IMR-90 (cell line): ENCODE data around the gene RETN. TPM values are rescaled to one million over a fixed set of nuclear protein-coding genes. Genes with fewer than 3 reads are reported as not detected.

ENCODE experiments used
- ATAC-seq: fragments of 200-7000 bp; cut with Tn5 transposase; 2 replicates; pipeline ENCODE4 v1.9.1; 2020; ENCODE audit warnings: low read depth, mild to moderate bottlenecking, moderate library complexity
- BruUV-seq: library from RNA; stranded (reverse); fragments of 400-500 nt; replicated peaks from 2 replicates; lab custom pipeline; 2021; lab: Mats Ljungman, UMichigan
- CTCF ChIA-PET: fragments of 300-600 bp; formaldehyde crosslinking; extraction: SDS; loops from one replicate; lab custom pipeline; 2021; ENCODE audit warnings: antibody characterized with exemption; lab: Yijun Ruan, JAX
- POLR2A ChIA-PET: fragments of 300-600 bp; sonication (Branson Sonifier 250); formaldehyde crosslinking; loops from one replicate; lab custom pipeline; 2022; ENCODE audit warnings: antibody characterized with exemption; ENCODE audit not compliant: unreplicated experiment; lab: Charles Lee
- DNase-seq: peaks from one replicate; pipeline ENCODE4 v3.0.0; 2013
- H2AFZ ChIP-seq: replicated peaks from 2 replicates; pipeline ENCODE3; 2013; ENCODE audit warnings: low read length, mild to moderate bottlenecking; ENCODE audit not compliant: poor library complexity
- H2AK5ac ChIP-seq: 2 replicates; pipeline ENCODE4 v1.6.1; 2013; ENCODE audit warnings: low read depth, low read length, inconsistent platforms
- H2AK9ac ChIP-seq: replicated peaks from 2 replicates; pipeline ENCODE3; 2013; ENCODE audit warnings: mild to moderate bottlenecking, low read depth, low read length, moderate library complexity; ENCODE audit not compliant: poor library complexity
- H2BK120ac ChIP-seq: 2 replicates; pipeline ENCODE4 v1.6.1; 2013; ENCODE audit warnings: low read depth, low read length, inconsistent platforms
- H2BK15ac ChIP-seq: 3 replicates; pipeline ENCODE4 v1.6.1; 2013; ENCODE audit warnings: low read depth, low read length, inconsistent platforms
- H2BK20ac ChIP-seq: 2 replicates; pipeline ENCODE4 v1.6.1; 2013; ENCODE audit warnings: low read depth, mild to moderate bottlenecking, inconsistent platforms, low read length, moderate library complexity
- H2BK5ac ChIP-seq: 2 replicates; pipeline ENCODE4 v1.6.1; 2013; ENCODE audit warnings: mild to moderate bottlenecking, low read depth, low read length, inconsistent platforms; ENCODE audit not compliant: poor library complexity, severe bottlenecking
- H3K14ac ChIP-seq: replicated peaks from 2 replicates; pipeline ENCODE4 v1.6.1; 2013; ENCODE audit warnings: low read depth, low read length, inconsistent platforms
- H3K18ac ChIP-seq: 2 replicates; pipeline ENCODE4 v1.6.1; 2013; ENCODE audit warnings: low read depth, low read length, control low read depth
- H3K23ac ChIP-seq: 2 replicates; pipeline ENCODE4 v1.6.1; 2013; ENCODE audit warnings: low read depth, low read length, inconsistent platforms
- H3K27ac ChIP-seq: 2 replicates; pipeline ENCODE4 v1.5.1; 2013; ENCODE audit warnings: mild to moderate bottlenecking, control low read depth, low read length; ENCODE audit not compliant: insufficient read depth
- H3K27me3 ChIP-seq: 2 replicates; pipeline ENCODE4 v1.6.1; 2013; ENCODE audit warnings: low read length; ENCODE audit not compliant: control insufficient read depth, insufficient read depth
- H3K36me3 ChIP-seq: 2 replicates; pipeline ENCODE4 v1.6.1; 2013; ENCODE audit warnings: low read length, mixed read lengths; ENCODE audit not compliant: control insufficient read depth, insufficient read depth
- H3K4ac ChIP-seq: 2 replicates; pipeline ENCODE4 v1.6.1; 2013; ENCODE audit warnings: low read depth, low read length, inconsistent platforms
- H3K4me1 ChIP-seq: 2 replicates; pipeline ENCODE4 v1.6.1; 2013; ENCODE audit warnings: low read length, mixed read lengths; ENCODE audit not compliant: control insufficient read depth, insufficient read depth
- H3K4me2 ChIP-seq: 2 replicates; pipeline ENCODE4 v1.6.1; 2013; ENCODE audit warnings: low read depth, mild to moderate bottlenecking, control low read depth, low read length, moderate library complexity
- H3K4me3 ChIP-seq: 2 replicates; pipeline ENCODE4 v1.5.1; 2013; ENCODE audit warnings: low read depth, mild to moderate bottlenecking, control low read depth, low read length, moderate library complexity; ENCODE audit not compliant: insufficient read depth
- H3K56ac ChIP-seq: 2 replicates; pipeline ENCODE4 v1.6.1; 2013; ENCODE audit warnings: low read length, inconsistent platforms; ENCODE audit not compliant: insufficient read depth; ENCODE audit errors: extremely low read depth
- H3K79me1 ChIP-seq, 2 experiments: 2 replicates each; pipeline ENCODE4 v1.6.1; 2013; ENCODE audit warnings: low read length in 2 of 2, inconsistent platforms in 1 of 2, low read depth in 1 of 2
- H3K9ac ChIP-seq: 2 replicates; pipeline ENCODE4 v1.6.1; 2013; ENCODE audit warnings: low read depth, low read length, control low read depth
- H3K9me1 ChIP-seq: 2 replicates; pipeline ENCODE4 v1.6.1; 2013; ENCODE audit warnings: low read length, inconsistent platforms; ENCODE audit not compliant: insufficient read depth
- H3K9me3 ChIP-seq: 2 replicates; pipeline ENCODE4 v1.6.1; 2013; ENCODE audit warnings: low read length; ENCODE audit not compliant: control insufficient read depth, insufficient read depth
- H4K20me1 ChIP-seq: 2 replicates; pipeline ENCODE4 v1.6.1; 2013; ENCODE audit warnings: low read length, inconsistent platforms; ENCODE audit not compliant: insufficient read depth
- H4K5ac ChIP-seq: 2 replicates; pipeline ENCODE4 v1.6.1; 2013; ENCODE audit warnings: mild to moderate bottlenecking, low read depth, low read length, control low read depth
- H4K8ac ChIP-seq, 2 experiments: 2 replicates each; pipeline ENCODE4 v1.6.1; 2013; ENCODE audit warnings: low read depth in 2 of 2, low read length in 2 of 2, control low read depth in 1 of 2, inconsistent platforms in 1 of 2
- H4K91ac ChIP-seq: 2 replicates; pipeline ENCODE4 v1.6.1; 2013; ENCODE audit warnings: low read depth, low read length, inconsistent platforms; ENCODE audit not compliant: insufficient read depth
- BHLHE40 ChIP-seq: fragments of 150-350 bp; IDR thresholded peaks from 2 replicates; pipeline ENCODE4 v1.6.1; 2016; ENCODE audit warnings: mild to moderate bottlenecking, low read depth, low read length
- WGBS, 2 experiments: methylation state at CpG; one replicate each; pipeline versions ENCODE4 v1.1.5 to v1.1.7; 2013; ENCODE audit warnings: missing lambda C conversion rate in 2 of 2; ENCODE audit not compliant: insufficient read length in 1 of 2; ENCODE audit errors: extremely low coverage in 2 of 2; 5-methylcytosine and 5-hydroxymethylcytosine counted together
- dilution Hi-C: fragments of 300-500 bp; cut with HindIII; formaldehyde crosslinking; loops from one replicate; pipeline ENCODE4 v1.14.3; 2018; ENCODE audit warnings: low sequenced_read_pairs; ENCODE audit not compliant: unreplicated experiment
- in situ Hi-C: fragments of 300-500 bp; cut with MboI; formaldehyde crosslinking; loops from 3 replicates; pipeline ENCODE4 v1.14.3; 2019; ENCODE audit warnings: low sequenced_read_pairs, inconsistent platforms, mixed read lengths
- intact Hi-C: fragments of 100-400 bp; cut with micrococcal nuclease; formaldehyde crosslinking; loops from 2 replicates; pipeline ENCODE4 v1.10.0; 2022
- polyA plus RNA-seq, 3 experiments: library from polyadenylated mRNA; depleted of rRNA; stranded (reverse); fragments of >200 nt; gene quantifications; 2 replicates each; pipeline ENCODE4 v1.2.3, GENCODE V29; 2012; ENCODE audit warnings: low replicate concordance in 1 of 3
- total RNA-seq: library from RNA; depleted of rRNA; stranded (reverse); fragments of >200 nt; gene quantifications from 2 replicates; pipeline ENCODE4 v1.2.3, GENCODE V29; 2012
- TF ChIP-seq, protein P1 (sequence below): conservative IDR thresholded peaks from 2 replicates; pipeline ENCODE4 v1.5.1; 2012; ENCODE audit warnings: mild to moderate bottlenecking, low read depth, low read length, improper control_type of control experiment

Gene RETN
- total and polyA plus RNA-seq, 2 of the 4 experiments (the other 2 are of a cell fraction) = not detected

DNA sequence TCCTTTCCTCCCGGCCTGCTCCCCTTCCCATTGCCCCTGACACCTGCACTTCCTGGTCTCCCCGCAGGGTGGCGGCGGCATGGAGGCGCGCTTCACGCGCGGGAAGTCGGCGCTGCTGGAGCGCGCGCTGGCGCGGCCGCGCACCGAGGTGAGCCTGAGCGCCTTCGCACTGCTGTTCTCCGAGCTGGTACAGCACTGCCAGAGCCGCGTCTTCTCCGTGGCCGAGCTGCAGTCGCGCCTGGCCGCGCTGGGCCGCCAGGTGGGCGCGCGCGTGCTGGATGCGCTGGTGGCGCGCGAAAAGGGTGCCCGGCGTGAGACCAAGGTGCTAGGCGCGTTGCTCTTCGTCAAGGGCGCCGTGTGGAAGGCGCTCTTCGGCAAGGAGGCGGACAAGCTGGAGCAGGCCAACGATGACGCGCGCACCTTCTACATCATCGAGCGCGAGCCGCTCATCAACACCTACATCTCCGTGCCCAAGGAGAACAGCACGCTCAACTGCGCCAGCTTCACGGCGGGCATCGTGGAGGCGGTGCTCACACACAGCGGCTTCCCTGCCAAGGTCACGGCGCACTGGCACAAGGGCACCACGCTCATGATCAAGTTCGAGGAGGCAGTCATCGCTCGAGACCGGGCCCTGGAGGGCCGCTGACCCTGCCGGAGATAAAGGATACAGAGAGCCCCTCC is 13.5 kb downstream of the RETN start:
- Histone ChIP-seq H3K23ac (no peak overlapping the region), H4K5ac (no peak overlapping the region), H3K4me3 (no peak overlapping the region; the same call in 1 of the 2 replicates), H3K9me1 (peaks cover 3% of the 10 kb centered on the region), H3K4me2 (peak overlapping the region; percentile 82), H3K4me1 (peaks cover 4% of the 10 kb centered on the region; the same call in 1 of the 2 replicates), H2AFZ (peak overlapping the region; percentile 100), H2BK20ac (no peak overlapping the region), H4K91ac (no peak overlapping the region), H2AK5ac (peak overlapping the region; percentile 78), H3K56ac (no peak overlapping the region), H2BK15ac (no peak overlapping the region), H3K4ac (no peak overlapping the region), H2AK9ac (peak overlapping the region; percentile 99), H3K27me3 (peaks cover 3% of the 10 kb centered on the region; the same call in 1 of the 2 replicates), H3K9ac (peak overlapping the region; percentile 49; the same call in 1 of the 2 replicates), H4K20me1 (peaks cover 14% of the 10 kb centered on the region), H3K14ac (no peak overlapping the region), H3K79me1 (peaks cover 0 to 28% of the 10 kb centered on the region in 2 experiments; a peak in 3 of 4 replicates), H3K9me3 (no peaks in the 10 kb centered on the region), H3K36me3 (peaks cover 11% of the 10 kb centered on the region; the same call in 1 of the 2 replicates), H4K8ac (peak overlapping the region in 1 of 2 experiments; percentile 72; a peak in 2 of 4 replicates), H2BK5ac (no peak overlapping the region), H2BK120ac (no peak overlapping the region), H3K18ac (no peak overlapping the region), H3K27ac (no peak overlapping the region)
- dilution Hi-C loops = no loop called here
- ATAC-seq = no peak
- in situ Hi-C loops = loop anchor here (10.0 kb wide), 1 partner anchor 112 kb away; no protein-coding TSS in a partner anchor
- ChIA-PET CTCF (no interaction called here), POLR2A (no interaction called here)
- 73% methylated on average over 62 of the region's 74 CpGs; no CpG with 5 or more reads in 1 of the 2 experiments for WGBS, 2 experiments
- no peak for DNase-seq
- BruUV-seq = no TSS peak
- TF ChIP-seq BHLHE40 = no peak
- TF ChIP-seq, protein P1, sequence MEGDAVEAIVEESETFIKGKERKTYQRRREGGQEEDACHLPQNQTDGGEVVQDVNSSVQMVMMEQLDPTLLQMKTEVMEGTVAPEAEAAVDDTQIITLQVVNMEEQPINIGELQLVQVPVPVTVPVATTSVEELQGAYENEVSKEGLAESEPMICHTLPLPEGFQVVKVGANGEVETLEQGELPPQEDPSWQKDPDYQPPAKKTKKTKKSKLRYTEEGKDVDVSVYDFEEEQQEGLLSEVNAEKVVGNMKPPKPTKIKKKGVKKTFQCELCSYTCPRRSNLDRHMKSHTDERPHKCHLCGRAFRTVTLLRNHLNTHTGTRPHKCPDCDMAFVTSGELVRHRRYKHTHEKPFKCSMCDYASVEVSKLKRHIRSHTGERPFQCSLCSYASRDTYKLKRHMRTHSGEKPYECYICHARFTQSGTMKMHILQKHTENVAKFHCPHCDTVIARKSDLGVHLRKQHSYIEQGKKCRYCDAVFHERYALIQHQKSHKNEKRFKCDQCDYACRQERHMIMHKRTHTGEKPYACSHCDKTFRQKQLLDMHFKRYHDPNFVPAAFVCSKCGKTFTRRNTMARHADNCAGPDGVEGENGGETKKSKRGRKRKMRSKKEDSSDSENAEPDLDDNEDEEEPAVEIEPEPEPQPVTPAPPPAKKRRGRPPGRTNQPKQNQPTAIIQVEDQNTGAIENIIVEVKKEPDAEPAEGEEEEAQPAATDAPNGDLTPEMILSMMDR = 0 out of 2 replicates have a peak, but pooled peaks have one; percentile 11
- intact Hi-C loops = no loop called here
